AG09319 (cell line): ENCODE data around the gene GPR146.
"Not testable (repeated sequence)": the region's sequence is repeated elsewhere in the genome, so short reads cannot be mapped to it uniquely, and the experiment has no call there.

Source experiments
- DNase-seq: peaks from one replicate; pipeline ENCODE4 v3.0.0-alpha.2; 2010; ENCODE audit warnings: low read depth; ENCODE audit errors: extremely low read depth
- CTCF ChIP-seq: IDR thresholded peaks from 2 replicates; pipeline ENCODE4 v1.5.1; 2011; ENCODE audit warnings: low read depth, mild to moderate bottlenecking, inconsistent platforms, low read length, moderate library complexity

Gene GPR146

GRCh38 chr7:1030444-1031070 is 13.8 kb upstream of the GPR146 start:
- no peak for DNase-seq
- TF ChIP-seq CTCF = no peak

- TF ChIP-seq CTCF = no peak
- no peak for DNase-seq
Observed at GRCh38 chr7:1031716-1032455, 12.5 kb upstream of the GPR146 start.

GRCh38 chr7:1032536-1033181 is 11.7 kb upstream of the GPR146 start:
- DNase-seq = no peak
- no peak for TF ChIP-seq CTCF

GRCh38 chr7:1033546-1034145 is 10.7 kb upstream of the GPR146 start:
- TF ChIP-seq CTCF = no peak
- DNase-seq = no peak

GRCh38 chr7:1034769-1035168 is 9.6 kb upstream of the GPR146 start:
- DNase-seq = not testable (repeated sequence)

- DNase-seq = not testable (repeated sequence)
Observed at GRCh38 chr7:1036164-1036928, 8.0 kb upstream of the GPR146 start.

GRCh38 chr7:1040233-1040632 is 4.1 kb upstream of the GPR146 start:
- not testable (repeated sequence) for DNase-seq

GRCh38 chr7:1040790-1041189 is 3.6 kb upstream of the GPR146 start:
- no peak for TF ChIP-seq CTCF
- DNase-seq = no peak
